HuH-7 (cell line): ENCODE results near the gene TBC1D9B.
A peak's percentile ranks its signal among the peaks of the same experiment; 100 is the strongest.
"Not testable (repeated sequence)": the region's sequence is repeated elsewhere in the genome, so short reads cannot be mapped to it uniquely, and the experiment has no call there.

Experiments used
- DNase-seq: peaks from one replicate; pipeline ENCODE4 v3.0.0; 2011; ENCODE audit warnings: low spot score

Gene TBC1D9B

GRCh38 chr5:179837076-179838011 is 70.4 kb downstream of the TBC1D9B start:
- no peak for DNase-seq

- no peak for DNase-seq
Measured at GRCh38 chr5:179836225-179837019, 71.3 kb downstream of the TBC1D9B start.

GRCh38 chr5:179834871-179835270 is 72.8 kb downstream of the TBC1D9B start:
- DNase-seq, result not testable (repeated sequence)

- no peak for DNase-seq
Measured at GRCh38 chr5:179834120-179834519, 73.6 kb downstream of the TBC1D9B start.

GRCh38 chr5:179833709-179834070 is 74.0 kb downstream of the TBC1D9B start:
- no peak for DNase-seq

- no peak for DNase-seq
Measured at GRCh38 chr5:179833056-179833708, 74.5 kb downstream of the TBC1D9B start.

- no peak for DNase-seq
Measured at GRCh38 chr5:179832039-179832745, 75.5 kb downstream of the TBC1D9B start.

- DNase-seq, result no peak
Measured at GRCh38 chr5:179830818-179831468, 76.8 kb downstream of the TBC1D9B start.

GRCh38 chr5:179829732-179830435 is 77.8 kb downstream of the TBC1D9B start:
- DNase-seq, result no peak

- DNase-seq, result no peak
Measured at GRCh38 chr5:179828756-179829421, 78.8 kb downstream of the TBC1D9B start.

GRCh38 chr5:179827680-179828079 is 80.0 kb downstream of the TBC1D9B start:
- DNase-seq, result no peak

- DNase-seq, result peak; percentile 70
Measured at GRCh38 chr5:179825655-179826182, 82.0 kb downstream of the TBC1D9B start.

GRCh38 chr5:179824745-179825112 is 83.0 kb downstream of the TBC1D9B start:
- no peak for DNase-seq

GRCh38 chr5:179823937-179824744 is 83.6 kb downstream of the TBC1D9B start:
- DNase-seq, result no peak

- DNase-seq, result no peak
Measured at GRCh38 chr5:179822444-179822990, 85.2 kb downstream of the TBC1D9B start.

GRCh38 chr5:179822059-179822432 is 85.7 kb downstream of the TBC1D9B start:
- DNase-seq, result no peak

- peak; percentile 96 for DNase-seq
Measured at GRCh38 chr5:179821298-179822058, 86.2 kb downstream of the TBC1D9B start.
